IPS-18c (cell line): ENCODE data around the gene BICDL2.

Experiments
- H3K4me3 ChIP-seq: 2 replicates; pipeline ENCODE4 v1.7.0; 2013; ENCODE audit warnings: low read depth, mild to moderate bottlenecking, low read length, moderate library complexity; ENCODE audit not compliant: insufficient read depth
- H3K9me3 ChIP-seq: one replicate; pipeline ENCODE4 v1.6.1; 2013; ENCODE audit warnings: mild to moderate bottlenecking, low read length, moderate library complexity; ENCODE audit not compliant: control insufficient read depth, insufficient read depth

Gene BICDL2

GRCh38 chr16:3035289-3035971, 1.3 kb downstream of the BICDL2 start:
- no peaks in the 10 kb centered on the region for H3K9me3 ChIP-seq

GRCh38 chr16:3032624-3033023, 4.1 kb downstream of the BICDL2 start:
- peaks cover 2% of the 10 kb centered on the region for H3K9me3 ChIP-seq
- H3K4me3 ChIP-seq, result no peak overlapping the region

More at GRCh38 chr16:3035289-3035971, 1.3 kb downstream of the BICDL2 start:
- H3K4me3 ChIP-seq, result no peak overlapping the region; the same call in 1 of the 2 replicates

GRCh38 chr16:3030222-3031212, 6.2 kb downstream of the BICDL2 start:
- Histone ChIP-seq H3K9me3 (peaks cover 2% of the 10 kb centered on the region), H3K4me3 (peak overlapping the region; percentile 9; the same call in 1 of the 2 replicates)

GRCh38 chr16:3029491-3030221, 7.1 kb downstream of the BICDL2 start:
- Histone ChIP-seq H3K9me3 (peaks cover 2% of the 10 kb centered on the region), H3K4me3 (no peak overlapping the region)

GRCh38 chr16:3028716-3029319, 7.9 kb downstream of the BICDL2 start:
- Histone ChIP-seq H3K4me3 (no peak overlapping the region), H3K9me3 (peaks cover 2% of the 10 kb centered on the region)

- H3K9me3 ChIP-seq, result peaks cover 2% of the 10 kb centered on the region
- no peak overlapping the region for H3K4me3 ChIP-seq
These were observed 8.6 kb downstream of the BICDL2 start for GRCh38 chr16:3027983-3028715.

GRCh38 chr16:3027489-3027795, 9.3 kb downstream of the BICDL2 start:
- H3K4me3 ChIP-seq, result no peak overlapping the region
- H3K9me3 ChIP-seq, result peaks cover 2% of the 10 kb centered on the region

GRCh38 chr16:3026609-3027488, 9.9 kb downstream of the BICDL2 start:
- Histone ChIP-seq H3K9me3 (peaks cover 2% of the 10 kb centered on the region), H3K4me3 (no peak overlapping the region)

- Histone ChIP-seq H3K9me3 (peaks cover 2% of the 10 kb centered on the region), H3K4me3 (no peak overlapping the region)
These were observed 10.8 kb downstream of the BICDL2 start for GRCh38 chr16:3026003-3026378.

GRCh38 chr16:3025032-3026002, 11.4 kb downstream of the BICDL2 start:
- Histone ChIP-seq H3K9me3 (peaks cover 2% of the 10 kb centered on the region), H3K4me3 (no peak overlapping the region)

GRCh38 chr16:3023669-3024478, 12.9 kb downstream of the BICDL2 start, which contains the start of the genes HCFC1R1 and THOC6:
Gene HCFC1R1 (minus strand): TSS chr16:3023942. CDS start chr16:3023941, 1 bp downstream.
Gene THOC6 (plus strand): TSS chr16:3024035. CDS start chr16:3024327, 292 bp downstream.
- peak within 1 kb of the TSS; percentile 86 for H3K4me3 ChIP-seq
- no peaks in the 10 kb centered on the region for H3K9me3 ChIP-seq

- Histone ChIP-seq H3K9me3 (no peaks in the 10 kb centered on the region), H3K4me3 (peak overlapping the region; percentile 86)
These were observed 13.4 kb downstream of the BICDL2 start for GRCh38 chr16:3023415-3023668.

GRCh38 chr16:3022684-3023414, 13.9 kb downstream of the BICDL2 start:
- Histone ChIP-seq H3K9me3 (no peaks in the 10 kb centered on the region), H3K4me3 (peak overlapping the region; percentile 86)
